Measurements from ENCODE around the gene BEST1.

GRCh38 chr11:61959678-61960077, 9.5 kb downstream of the BEST1 start:
- no peak for TF ChIP-seq CTCF (IDR thresholded peaks at IDR 0.05)
- no peak for TF ChIP-seq POLR2A (IDR thresholded peaks at IDR 0.05)
